HEK293 (cell line): Measurements from ENCODE around the gene ZSWIM4.
A peak's percentile ranks its signal among the peaks of the same experiment; 100 is the strongest.

Source experiments
- GFI1B ChIP-seq: fragments of 450-650 bp; formaldehyde crosslinking; IDR thresholded peaks from 2 replicates; pipeline ENCODE4 v1.5.1; 2016; ENCODE audit warnings: missing biosample characterization, missing genetic modification characterization
- GLIS1 ChIP-seq: fragments of 450-650 bp; formaldehyde crosslinking; IDR thresholded peaks from 2 replicates; pipeline ENCODE4 v1.5.1; 2016; ENCODE audit warnings: missing biosample characterization, missing genetic modification characterization
- KLF10 ChIP-seq: fragments of 450-650 bp; IDR thresholded peaks from 2 replicates; pipeline ENCODE4 v1.5.1; 2018; ENCODE audit warnings: missing biosample characterization, mild to moderate bottlenecking, missing genetic modification characterization
- KLF9 ChIP-seq: fragments of 450-650 bp; formaldehyde crosslinking; IDR thresholded peaks from 2 replicates; pipeline ENCODE4 v1.5.1; 2016; ENCODE audit warnings: missing biosample characterization, missing genetic modification characterization, low read depth
- MYNN ChIP-seq: fragments of 450-650 bp; formaldehyde crosslinking; IDR thresholded peaks from 2 replicates; pipeline ENCODE4 v1.5.1; 2016; ENCODE audit warnings: missing biosample characterization, missing genetic modification characterization, borderline replicate concordance
- PRDM1 ChIP-seq: fragments of 450-650 bp; formaldehyde crosslinking; IDR thresholded peaks from 2 replicates; pipeline ENCODE4; 2016; ENCODE audit warnings: missing biosample characterization, missing genetic modification characterization
- SP2 ChIP-seq: fragments of 450-650 bp; formaldehyde crosslinking; IDR thresholded peaks from 2 replicates; pipeline ENCODE4 v1.5.1; 2016; ENCODE audit warnings: missing biosample characterization, missing genetic modification characterization
- SP3 ChIP-seq: fragments of 450-650 bp; formaldehyde crosslinking; IDR thresholded peaks from 2 replicates; pipeline ENCODE4 v1.5.1; 2016; ENCODE audit warnings: missing biosample characterization, missing genetic modification characterization
- TRIM28 ChIP-seq: IDR thresholded peaks from 2 replicates; pipeline ENCODE4 v1.6.1; 2011; ENCODE audit warnings: low read length, control low read depth, borderline replicate concordance
- YY1 ChIP-seq: fragments of 450-650 bp; formaldehyde crosslinking; IDR thresholded peaks from 2 replicates; pipeline ENCODE4 v1.5.1; 2018; ENCODE audit warnings: missing biosample characterization, missing genetic modification characterization
- ZBTB1 ChIP-seq: fragments of 450-650 bp; formaldehyde crosslinking; IDR thresholded peaks from 2 replicates; pipeline ENCODE4 v1.5.1; 2016; ENCODE audit warnings: missing biosample characterization, missing genetic modification characterization
- ZBTB17 ChIP-seq: fragments of 450-650 bp; formaldehyde crosslinking; IDR thresholded peaks from 2 replicates; pipeline ENCODE4 v1.5.1; 2016; ENCODE audit warnings: missing biosample characterization, missing genetic modification characterization
- ZBTB20 ChIP-seq: fragments of 450-650 bp; formaldehyde crosslinking; IDR thresholded peaks from 2 replicates; pipeline ENCODE4 v1.5.1; 2016; ENCODE audit warnings: missing biosample characterization, missing genetic modification characterization
- ZBTB26 ChIP-seq: fragments of 450-650 bp; formaldehyde crosslinking; optimal IDR thresholded peaks from 2 replicates; pipeline ENCODE3; 2016; ENCODE audit warnings: missing biosample characterization, mild to moderate bottlenecking, missing genetic modification characterization
- ZFP37 ChIP-seq: fragments of 450-650 bp; formaldehyde crosslinking; IDR thresholded peaks from 2 replicates; pipeline ENCODE4 v1.5.1; 2016; ENCODE audit warnings: missing biosample characterization, missing genetic modification characterization
- ZNF132 ChIP-seq: fragments of 450-650 bp; formaldehyde crosslinking; IDR thresholded peaks from 2 replicates; pipeline ENCODE4 v1.5.1; 2017; ENCODE audit warnings: missing biosample characterization, missing genetic modification characterization, borderline replicate concordance
- ZNF138 ChIP-seq: fragments of 450-650 bp; formaldehyde crosslinking; IDR thresholded peaks from 2 replicates; pipeline ENCODE4 v1.5.1; 2016; ENCODE audit warnings: missing biosample characterization, missing genetic modification characterization, borderline replicate concordance
- ZNF140 ChIP-seq: fragments of 450-650 bp; formaldehyde crosslinking; IDR thresholded peaks from 2 replicates; pipeline ENCODE4 v1.5.1; 2016; ENCODE audit warnings: missing biosample characterization, missing genetic modification characterization
- ZNF19 ChIP-seq: fragments of 450-650 bp; formaldehyde crosslinking; IDR thresholded peaks from 2 replicates; pipeline ENCODE4; 2016; ENCODE audit warnings: missing biosample characterization, missing genetic modification characterization, low read depth
- ZNF214 ChIP-seq: fragments of 450-650 bp; formaldehyde crosslinking; IDR thresholded peaks from 2 replicates; pipeline ENCODE4 v1.5.1; 2017; ENCODE audit warnings: missing biosample characterization, mild to moderate bottlenecking, missing genetic modification characterization, borderline replicate concordance
- ZNF24 ChIP-seq: fragments of 450-650 bp; formaldehyde crosslinking; IDR thresholded peaks from 2 replicates; pipeline ENCODE4 v1.5.1; 2016; ENCODE audit warnings: missing biosample characterization, missing genetic modification characterization
- ZNF311 ChIP-seq: fragments of 450-650 bp; formaldehyde crosslinking; IDR thresholded peaks from 2 replicates; pipeline ENCODE4 v1.5.1; 2017; ENCODE audit warnings: missing biosample characterization, missing genetic modification characterization, borderline replicate concordance
- ZNF354C ChIP-seq: fragments of 450-650 bp; formaldehyde crosslinking; IDR thresholded peaks from 2 replicates; pipeline ENCODE4 v1.5.1; 2016; ENCODE audit warnings: missing biosample characterization, missing genetic modification characterization, low read depth, borderline replicate concordance
- ZNF449 ChIP-seq: fragments of 450-650 bp; formaldehyde crosslinking; IDR thresholded peaks from 2 replicates; pipeline ENCODE4 v1.5.1; 2017; ENCODE audit warnings: missing biosample characterization, mild to moderate bottlenecking, missing genetic modification characterization, moderate library complexity
- ZNF514 ChIP-seq: fragments of 450-650 bp; formaldehyde crosslinking; IDR thresholded peaks from 2 replicates; pipeline ENCODE4 v1.5.1; 2016; ENCODE audit warnings: missing biosample characterization, missing genetic modification characterization
- ZNF529 ChIP-seq: fragments of 450-650 bp; formaldehyde crosslinking; IDR thresholded peaks from 2 replicates; pipeline ENCODE4 v1.5.1; 2017; ENCODE audit warnings: missing genetic modification characterization, missing biosample characterization; ENCODE audit not compliant: insufficient replicate concordance
- ZNF600 ChIP-seq: fragments of 450-650 bp; formaldehyde crosslinking; IDR thresholded peaks from 2 replicates; pipeline ENCODE4 v1.5.1; 2016; ENCODE audit warnings: missing biosample characterization, missing genetic modification characterization
- ZNF623 ChIP-seq: fragments of 450-650 bp; formaldehyde crosslinking; IDR thresholded peaks from 2 replicates; pipeline ENCODE4 v1.5.1; 2016; ENCODE audit warnings: missing biosample characterization, missing genetic modification characterization
- ZNF626 ChIP-seq: fragments of 450-650 bp; sonication (Bioruptor Pico); formaldehyde crosslinking; IDR thresholded peaks from 2 replicates; pipeline ENCODE4 v1.5.1; 2018; ENCODE audit warnings: missing biosample characterization, missing genetic modification characterization, inconsistent platforms
- ZNF76 ChIP-seq: fragments of 450-650 bp; formaldehyde crosslinking; IDR thresholded peaks from 2 replicates; pipeline ENCODE4; 2016; ENCODE audit warnings: low read depth, missing biosample characterization, missing genetic modification characterization, borderline replicate concordance
- ZSCAN23 ChIP-seq: fragments of 450-650 bp; formaldehyde crosslinking; IDR thresholded peaks from 2 replicates; pipeline ENCODE4 v1.5.1; 2016; ENCODE audit warnings: missing biosample characterization, missing genetic modification characterization
- ZXDB ChIP-seq: fragments of 450-650 bp; formaldehyde crosslinking; IDR thresholded peaks from 2 replicates; pipeline ENCODE4 v1.5.1; 2016; ENCODE audit warnings: missing biosample characterization, missing genetic modification characterization
- TF ChIP-seq, protein P1 (sequence below): fragments of 450-650 bp; formaldehyde crosslinking; IDR thresholded peaks from 2 replicates; pipeline ENCODE4 v1.5.1; 2016; ENCODE audit warnings: missing biosample characterization, missing genetic modification characterization, borderline replicate concordance
- TF ChIP-seq, protein P2 (sequence below): IDR thresholded peaks from 2 replicates; pipeline ENCODE4 v1.6.1; 2011; ENCODE audit warnings: mild to moderate bottlenecking, low read depth, low read length, borderline replicate concordance

Gene ZSWIM4

DNA sequence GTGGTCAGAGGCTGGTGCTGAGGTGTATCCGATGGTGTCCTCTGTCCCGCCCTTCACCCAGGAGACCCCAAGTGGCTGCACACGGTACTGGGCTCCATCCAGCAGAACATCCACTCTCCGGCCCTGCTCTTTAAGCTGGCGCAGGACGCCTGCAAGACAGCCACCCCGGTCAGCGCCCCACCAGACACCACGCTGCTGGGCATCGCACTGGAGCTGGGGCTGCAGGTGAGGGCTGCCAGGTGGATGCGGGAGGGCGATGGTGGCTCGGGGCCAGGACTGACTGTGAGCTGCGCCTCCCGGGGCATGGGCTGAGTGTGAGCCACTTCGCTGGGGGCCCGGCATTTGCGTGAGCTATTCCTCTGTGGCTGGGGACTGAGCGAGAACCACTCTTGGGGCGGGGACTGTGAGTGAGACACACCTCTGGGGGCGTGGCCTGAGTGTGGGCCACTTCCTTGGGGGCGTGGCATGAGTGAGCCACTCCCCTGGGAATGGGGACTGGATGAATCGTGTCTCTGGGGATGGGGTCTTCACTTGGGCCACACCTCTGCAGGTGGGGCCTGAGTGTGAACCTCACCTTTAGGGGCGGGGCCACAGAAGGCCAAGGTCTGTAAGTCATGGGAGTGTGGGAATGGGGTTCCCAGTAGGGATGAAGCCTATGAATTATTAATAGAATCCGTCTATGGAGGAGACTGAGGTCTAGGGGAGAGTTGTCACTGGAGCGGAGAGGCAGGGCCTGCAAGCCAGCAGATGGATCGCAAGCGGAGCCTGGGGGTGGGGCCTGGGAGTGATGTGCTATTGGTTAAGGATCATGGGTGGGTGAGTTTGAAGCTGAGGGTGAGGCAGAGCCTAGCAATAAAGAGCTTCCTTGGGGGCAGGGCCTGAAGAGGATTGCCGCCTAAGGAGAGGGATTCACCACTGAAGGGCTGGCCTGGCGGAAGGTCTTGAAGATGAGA, 30.5 kb downstream of the ZSWIM4 start (continued):
- TF ChIP-seq ZNF138 (no peak), ZNF132 (tag by site-specific recombination) (no peak), ZXDB (tag by site-specific recombination) (no peak), ZNF623 (no peak), ZNF140 (tag by site-specific recombination) (no peak), GLIS1 (tag by site-specific recombination) (peak; percentile 72), PRDM1 (tag by site-specific recombination) (no peak), ZFP37 (tag by site-specific recombination) (no peak), ZNF514 (tag by site-specific recombination) (no peak), ZNF214 (no peak), KLF9 (peak; percentile 82), TRIM28 (no peak), ZBTB17 (peak; percentile 36), ZNF529 (tag by site-specific recombination) (no peak), GFI1B (no peak), YY1 (tag by site-specific recombination) (no peak), ZNF626 (tag by site-specific recombination) (no peak), ZNF24 (no peak), ZNF449 (tag by site-specific recombination) (no peak), SP2 (tag by site-specific recombination) (peak; percentile 38; the same call in 1 of the 2 replicates), ZSCAN23 (tag by site-specific recombination) (no peak), MYNN (tag by site-specific recombination) (no peak), ZNF311 (tag by site-specific recombination) (no peak), ZBTB20 (tag by site-specific recombination) (no peak), SP3 (tag by site-specific recombination) (peak; percentile 35; the same call in 1 of the 2 replicates), ZBTB26 (tag by site-specific recombination) (no peak), ZNF600 (no peak), ZNF19 (no peak), KLF10 (tag by site-specific recombination) (peak; percentile 57), ZBTB1 (tag by site-specific recombination) (no peak), ZNF76 (tag by site-specific recombination) (peak; percentile 42; the same call in 1 of the 2 replicates), ZNF354C (no peak)
- TF ChIP-seq, protein P1, sequence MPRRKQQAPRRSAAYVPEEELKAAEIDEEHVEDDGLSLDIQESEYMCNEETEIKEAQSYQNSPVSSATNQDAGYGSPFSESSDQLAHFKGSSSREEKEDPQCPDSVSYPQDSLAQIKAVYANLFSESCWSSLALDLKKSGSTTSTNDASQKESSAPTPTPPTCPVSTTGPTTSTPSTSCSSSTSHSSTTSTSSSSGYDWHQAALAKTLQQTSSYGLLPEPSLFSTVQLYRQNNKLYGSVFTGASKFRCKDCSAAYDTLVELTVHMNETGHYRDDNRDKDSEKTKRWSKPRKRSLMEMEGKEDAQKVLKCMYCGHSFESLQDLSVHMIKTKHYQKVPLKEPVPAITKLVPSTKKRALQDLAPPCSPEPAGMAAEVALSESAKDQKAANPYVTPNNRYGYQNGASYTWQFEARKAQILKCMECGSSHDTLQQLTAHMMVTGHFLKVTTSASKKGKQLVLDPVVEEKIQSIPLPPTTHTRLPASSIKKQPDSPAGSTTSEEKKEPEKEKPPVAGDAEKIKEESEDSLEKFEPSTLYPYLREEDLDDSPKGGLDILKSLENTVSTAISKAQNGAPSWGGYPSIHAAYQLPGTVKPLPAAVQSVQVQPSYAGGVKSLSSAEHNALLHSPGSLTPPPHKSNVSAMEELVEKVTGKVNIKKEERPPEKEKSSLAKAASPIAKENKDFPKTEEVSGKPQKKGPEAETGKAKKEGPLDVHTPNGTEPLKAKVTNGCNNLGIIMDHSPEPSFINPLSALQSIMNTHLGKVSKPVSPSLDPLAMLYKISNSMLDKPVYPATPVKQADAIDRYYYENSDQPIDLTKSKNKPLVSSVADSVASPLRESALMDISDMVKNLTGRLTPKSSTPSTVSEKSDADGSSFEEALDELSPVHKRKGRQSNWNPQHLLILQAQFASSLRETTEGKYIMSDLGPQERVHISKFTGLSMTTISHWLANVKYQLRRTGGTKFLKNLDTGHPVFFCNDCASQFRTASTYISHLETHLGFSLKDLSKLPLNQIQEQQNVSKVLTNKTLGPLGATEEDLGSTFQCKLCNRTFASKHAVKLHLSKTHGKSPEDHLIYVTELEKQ: no peak
- TF ChIP-seq, protein P2, sequence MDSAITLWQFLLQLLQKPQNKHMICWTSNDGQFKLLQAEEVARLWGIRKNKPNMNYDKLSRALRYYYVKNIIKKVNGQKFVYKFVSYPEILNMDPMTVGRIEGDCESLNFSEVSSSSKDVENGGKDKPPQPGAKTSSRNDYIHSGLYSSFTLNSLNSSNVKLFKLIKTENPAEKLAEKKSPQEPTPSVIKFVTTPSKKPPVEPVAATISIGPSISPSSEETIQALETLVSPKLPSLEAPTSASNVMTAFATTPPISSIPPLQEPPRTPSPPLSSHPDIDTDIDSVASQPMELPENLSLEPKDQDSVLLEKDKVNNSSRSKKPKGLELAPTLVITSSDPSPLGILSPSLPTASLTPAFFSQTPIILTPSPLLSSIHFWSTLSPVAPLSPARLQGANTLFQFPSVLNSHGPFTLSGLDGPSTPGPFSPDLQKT: no peak
